Measurements from ENCODE around the gene POLR3C. TPM values are rescaled to one million over a fixed set of nuclear protein-coding genes. Genes with fewer than 3 reads are reported as not detected.
"Not testable (repeated sequence)": the region's sequence is repeated elsewhere in the genome, so short reads cannot be mapped to it uniquely, and the experiment has no call there.

POLR3C gene
- total and polyA plus RNA-seq, 2 donors (not counting 1 experiment from before 2014, with no cell fraction given), result 36.5 to 49.3 TPM

GRCh38 chr1:145827966-145828365 is 4.0 kb downstream of the POLR3C start:
- H3K9ac ChIP-seq (ENCODE audit: low read length), result no peak overlapping the region
- DNase-seq (no peak), ATAC-seq (ENCODE audit: low read depth) (no peak)
- H3K27ac Mint-ChIP-seq, result no peak overlapping the region
- H3K9me3 ChIP-seq (ENCODE audit: control extremely low read depth in 1 of 3, control insufficient read depth in 2 of 3, insufficient read depth in 1 of 3, low read length in 2 of 3), result no peaks in the 10 kb centered on the region
- H3K36me3 ChIP-seq (replicated peaks in 1 of 2; ENCODE audit: control extremely low read depth in 1 of 2, control insufficient read depth in 1 of 2, extremely low read depth in 1 of 2, insufficient read depth in 2 of 2, low read length in 1 of 2), result peaks cover 11 to 63% of the 10 kb centered on the region in 2 experiments
- peaks cover 27% of the 10 kb centered on the region for H3K4me1 Mint-ChIP-seq
- peaks cover 27% of the 10 kb centered on the region for H3K79me2 ChIP-seq (ENCODE audit: control insufficient read depth, insufficient read depth, low read length)
- H3K4me3 ChIP-seq (ENCODE audit: control extremely low read depth in 1 of 5, extremely low read depth in 1 of 5, insufficient read depth in 1 of 5, low read depth in 2 of 5, low read length in 4 of 5), result no peak overlapping the region
- intact Hi-C loops (cut with micrococcal nuclease), result no loop called here
- no peak overlapping the region for H2AFZ ChIP-seq (ENCODE audit: insufficient read depth, low read depth, low read length, poor library complexity, severe bottlenecking)
- H3K27ac ChIP-seq (ENCODE audit: low read length in 2 of 2), result no peak overlapping the region
- no peak for TF ChIP-seq EZH2 (IDR thresholded peaks at IDR 0.05; ENCODE audit: borderline replicate concordance, insufficient read depth, low read depth, low read length, poor library complexity, severe bottlenecking)
- TF ChIP-seq, protein P1, sequence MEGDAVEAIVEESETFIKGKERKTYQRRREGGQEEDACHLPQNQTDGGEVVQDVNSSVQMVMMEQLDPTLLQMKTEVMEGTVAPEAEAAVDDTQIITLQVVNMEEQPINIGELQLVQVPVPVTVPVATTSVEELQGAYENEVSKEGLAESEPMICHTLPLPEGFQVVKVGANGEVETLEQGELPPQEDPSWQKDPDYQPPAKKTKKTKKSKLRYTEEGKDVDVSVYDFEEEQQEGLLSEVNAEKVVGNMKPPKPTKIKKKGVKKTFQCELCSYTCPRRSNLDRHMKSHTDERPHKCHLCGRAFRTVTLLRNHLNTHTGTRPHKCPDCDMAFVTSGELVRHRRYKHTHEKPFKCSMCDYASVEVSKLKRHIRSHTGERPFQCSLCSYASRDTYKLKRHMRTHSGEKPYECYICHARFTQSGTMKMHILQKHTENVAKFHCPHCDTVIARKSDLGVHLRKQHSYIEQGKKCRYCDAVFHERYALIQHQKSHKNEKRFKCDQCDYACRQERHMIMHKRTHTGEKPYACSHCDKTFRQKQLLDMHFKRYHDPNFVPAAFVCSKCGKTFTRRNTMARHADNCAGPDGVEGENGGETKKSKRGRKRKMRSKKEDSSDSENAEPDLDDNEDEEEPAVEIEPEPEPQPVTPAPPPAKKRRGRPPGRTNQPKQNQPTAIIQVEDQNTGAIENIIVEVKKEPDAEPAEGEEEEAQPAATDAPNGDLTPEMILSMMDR (IDR thresholded peaks at IDR 0.05), result no peak
- ChIA-PET POLR2A (interaction anchor here (0.7 to 1.6 kb wide), 2 partner anchors 17 to 31 kb away, joined by 3 to 14 read pairs; partner anchors contain the start of genes NUDT17 and PIAS3), CTCF (interaction anchor here (1.5 to 2.4 kb wide), 2 partner anchors 17 to 80 kb away, joined by 4 to 7 read pairs; partner anchors contain the start of gene NUDT17)
- peaks cover 12 to 13% of the 10 kb centered on the region in 2 donors for H3K4me1 ChIP-seq (ENCODE audit: control insufficient read depth in 2 of 2, insufficient read depth in 2 of 2, low read length in 2 of 2)
- H3K4me2 ChIP-seq (replicated peaks; ENCODE audit: low read depth, low read length, poor library complexity, severe bottlenecking), result no peak overlapping the region
- no peaks in the 10 kb centered on the region for H3K27me3 ChIP-seq (replicated peaks in 1 of 4; ENCODE audit: control extremely low read depth in 1 of 4, control insufficient read depth in 3 of 4, insufficient read depth in 4 of 4, low read length in 3 of 4)
- no peaks in the 10 kb centered on the region for H3K27me3 Mint-ChIP-seq
- no peaks in the 10 kb centered on the region for H3K9me3 Mint-ChIP-seq (ENCODE audit: insufficient read depth)
- no peak overlapping the region for H3K4me3 Mint-ChIP-seq
- peaks cover 4% of the 10 kb centered on the region for H4K20me1 ChIP-seq (ENCODE audit: control insufficient read depth, insufficient read depth, low read length, poor library complexity, severe bottlenecking)

- Histone ChIP-seq H3K9ac (ENCODE audit: low read length) (no peak overlapping the region), H3K27me3 (replicated peaks in 1 of 4; ENCODE audit: control extremely low read depth in 1 of 4, control insufficient read depth in 3 of 4, insufficient read depth in 4 of 4, low read length in 3 of 4) (no peaks in the 10 kb centered on the region), H3K9me3 (ENCODE audit: control extremely low read depth in 1 of 3, control insufficient read depth in 2 of 3, insufficient read depth in 1 of 3, low read length in 2 of 3) (no peaks in the 10 kb centered on the region), H4K20me1 (ENCODE audit: control insufficient read depth, insufficient read depth, low read length, poor library complexity, severe bottlenecking) (peaks cover 4% of the 10 kb centered on the region), H3K4me2 (replicated peaks; ENCODE audit: low read depth, low read length, poor library complexity, severe bottlenecking) (no peak overlapping the region), H3K79me2 (ENCODE audit: control insufficient read depth, insufficient read depth, low read length) (peaks cover 25% of the 10 kb centered on the region), H3K4me1 (ENCODE audit: control insufficient read depth in 2 of 2, insufficient read depth in 2 of 2, low read length in 2 of 2) (peaks cover 12 to 13% of the 10 kb centered on the region in 2 donors), H3K27ac (ENCODE audit: low read length in 2 of 2) (no peak overlapping the region), H3K36me3 (replicated peaks in 1 of 2; ENCODE audit: control extremely low read depth in 1 of 2, control insufficient read depth in 1 of 2, extremely low read depth in 1 of 2, insufficient read depth in 2 of 2, low read length in 1 of 2) (peaks cover 13 to 69% of the 10 kb centered on the region in 2 experiments), H2AFZ (ENCODE audit: insufficient read depth, low read depth, low read length, poor library complexity, severe bottlenecking) (no peak overlapping the region), H3K4me3 (ENCODE audit: control extremely low read depth in 1 of 5, extremely low read depth in 1 of 5, insufficient read depth in 1 of 5, low read depth in 2 of 5, low read length in 4 of 5) (no peak overlapping the region)
- DNase-seq (no peak), ATAC-seq (ENCODE audit: low read depth) (no peak)
- H3K27me3 Mint-ChIP-seq, result no peaks in the 10 kb centered on the region
- POLR2A ChIA-PET, result interaction anchor here (1.6 kb wide), 1 partner anchor 17 kb away, joined by 14 read pairs; the partner anchor contains the start of gene NUDT17
- intact Hi-C loops (cut with micrococcal nuclease), result no loop called here
- no peak overlapping the region for H3K4me3 Mint-ChIP-seq
- H3K27ac Mint-ChIP-seq, result peak overlapping the region; percentile 16
- CTCF ChIA-PET, result interaction anchor here (1.5 to 2.4 kb wide), 2 partner anchors 17 to 80 kb away, joined by 4 to 7 read pairs; partner anchors contain the start of gene NUDT17
- H3K4me1 Mint-ChIP-seq, result peaks cover 27% of the 10 kb centered on the region
- no peaks in the 10 kb centered on the region for H3K9me3 Mint-ChIP-seq (ENCODE audit: insufficient read depth)
- TF ChIP-seq EZH2 (IDR thresholded peaks at IDR 0.05; ENCODE audit: borderline replicate concordance, insufficient read depth, low read depth, low read length, poor library complexity, severe bottlenecking), result no peak
- TF ChIP-seq, protein P1 (IDR thresholded peaks at IDR 0.05), result no peak
Measured at GRCh38 chr1:145828367-145829026, 4.5 kb downstream of the POLR3C start.

GRCh38 chr1:145830810-145831209 is 6.8 kb downstream of the POLR3C start:
- peaks cover 18 to 89% of the 10 kb centered on the region in 2 experiments for H3K36me3 ChIP-seq (replicated peaks in 1 of 2; ENCODE audit: control extremely low read depth in 1 of 2, control insufficient read depth in 1 of 2, extremely low read depth in 1 of 2, insufficient read depth in 2 of 2, low read length in 1 of 2)
- H3K9ac ChIP-seq (ENCODE audit: low read length); H3K9me3 Mint-ChIP-seq (ENCODE audit: insufficient read depth); H2AFZ ChIP-seq (ENCODE audit: insufficient read depth, low read depth, low read length, poor library complexity, severe bottlenecking); H3K4me2 ChIP-seq (replicated peaks; ENCODE audit: low read depth, low read length, poor library complexity, severe bottlenecking); H3K27me3 Mint-ChIP-seq; DNase-seq; H3K27me3 ChIP-seq (replicated peaks in 1 of 4; ENCODE audit: control extremely low read depth in 1 of 4, control insufficient read depth in 3 of 4, insufficient read depth in 4 of 4, low read length in 3 of 4); H3K4me3 ChIP-seq (ENCODE audit: control extremely low read depth in 1 of 5, extremely low read depth in 1 of 5, insufficient read depth in 1 of 5, low read depth in 2 of 5, low read length in 4 of 5); ATAC-seq (ENCODE audit: low read depth); H3K4me3 Mint-ChIP-seq; H3K79me2 ChIP-seq (ENCODE audit: control insufficient read depth, insufficient read depth, low read length); intact Hi-C loops (cut with micrococcal nuclease); H3K27ac Mint-ChIP-seq; H4K20me1 ChIP-seq (ENCODE audit: control insufficient read depth, insufficient read depth, low read length, poor library complexity, severe bottlenecking); H3K4me1 ChIP-seq (ENCODE audit: control insufficient read depth in 2 of 2, insufficient read depth in 2 of 2, low read length in 2 of 2); H3K9me3 ChIP-seq (ENCODE audit: control extremely low read depth in 1 of 3, control insufficient read depth in 2 of 3, insufficient read depth in 1 of 3, low read length in 2 of 3); H3K27ac ChIP-seq (ENCODE audit: low read length in 2 of 2); CTCF ChIA-PET: not testable (repeated sequence)
- peaks cover 13% of the 10 kb centered on the region for H3K4me1 Mint-ChIP-seq
- WGBS (ENCODE audit: insufficient coverage), result 100% methylated on average over 2 of the region's 2 CpGs
- POLR2A ChIA-PET, result interaction anchor here (0.7 kb wide), 1 partner anchor 181 kb away, joined by 3 read pairs; no protein-coding TSS in a partner anchor

All from B cell (primary cell).